ENCODE data around the gene CPNE2. TPM values are rescaled to one million over a fixed set of nuclear protein-coding genes. Genes with fewer than 3 reads are reported as not detected.

The CPNE2 gene
- total RNA-seq, 1 donor from 2014 or later, result 13.7 TPM

GRCh38 chr16:57144027-57144426 is 51.6 kb downstream of the CPNE2 start:
- Histone ChIP-seq H3K9me3 (replicated peaks) (no peaks in the 10 kb centered on the region), H3K27ac (replicated peaks) (peak overlapping the region; percentile 81), H3K27me3 (ENCODE audit: low read depth) (no peaks in the 10 kb centered on the region), H3K4me3 (no peak overlapping the region), H3K36me3 (no peaks in the 10 kb centered on the region), H3K4me1 (peaks cover 97% of the 10 kb centered on the region)
- no peak for DNase-seq
- intact Hi-C loops (cut with micrococcal nuclease), result no loop called here
- no peak for TF ChIP-seq CTCF (IDR thresholded peaks at IDR 0.05; ENCODE audit: borderline replicate concordance)

- Histone ChIP-seq H3K9me3 (replicated peaks) (no peaks in the 10 kb centered on the region), H3K27ac (replicated peaks) (peak overlapping the region; percentile 81), H3K27me3 (ENCODE audit: low read depth) (no peaks in the 10 kb centered on the region), H3K4me3 (peak overlapping the region; percentile 32), H3K4me1 (peaks cover 96% of the 10 kb centered on the region), H3K36me3 (no peaks in the 10 kb centered on the region)
- intact Hi-C loops (cut with micrococcal nuclease), result no loop called here
- TF ChIP-seq CTCF (IDR thresholded peaks at IDR 0.05; ENCODE audit: borderline replicate concordance), result no peak
- DNase-seq, result no peak
Measured at GRCh38 chr16:57145046-57146021, 53.0 kb downstream of the CPNE2 start.

- no peaks in the 10 kb centered on the region for H3K9me3 ChIP-seq (replicated peaks)
- no peak overlapping the region for H3K4me3 ChIP-seq
- no peak for DNase-seq
- intact Hi-C loops (cut with micrococcal nuclease), result no loop called here
- no peaks in the 10 kb centered on the region for H3K36me3 ChIP-seq
- H3K4me1 ChIP-seq, result peaks cover 97% of the 10 kb centered on the region
- peak overlapping the region; percentile 81 for H3K27ac ChIP-seq (replicated peaks)
- no peaks in the 10 kb centered on the region for H3K27me3 ChIP-seq (ENCODE audit: low read depth)
- no peak for TF ChIP-seq CTCF (IDR thresholded peaks at IDR 0.05; ENCODE audit: borderline replicate concordance)
Measured at GRCh38 chr16:57146040-57146647, 53.8 kb downstream of the CPNE2 start.

- intact Hi-C loops (cut with micrococcal nuclease), result no loop called here
- Histone ChIP-seq H3K4me1 (peaks cover 97% of the 10 kb centered on the region), H3K27me3 (ENCODE audit: low read depth) (no peaks in the 10 kb centered on the region), H3K4me3 (no peak overlapping the region), H3K27ac (replicated peaks) (peak overlapping the region; percentile 81), H3K36me3 (no peaks in the 10 kb centered on the region), H3K9me3 (replicated peaks) (no peaks in the 10 kb centered on the region)
- DNase-seq, result no peak
- peak; percentile 13 for TF ChIP-seq CTCF (IDR thresholded peaks at IDR 0.05; ENCODE audit: borderline replicate concordance)
Measured at GRCh38 chr16:57146735-57147134, 54.4 kb downstream of the CPNE2 start.

- DNase-seq, result no peak
- H3K27me3 ChIP-seq (ENCODE audit: low read depth), result no peaks in the 10 kb centered on the region
- no peak for TF ChIP-seq CTCF (IDR thresholded peaks at IDR 0.05; ENCODE audit: borderline replicate concordance)
- intact Hi-C loops (cut with micrococcal nuclease), result no loop called here
- peak overlapping the region; percentile 81 for H3K27ac ChIP-seq (replicated peaks)
- no peak overlapping the region for H3K4me3 ChIP-seq
- no peaks in the 10 kb centered on the region for H3K9me3 ChIP-seq (replicated peaks)
- H3K4me1 ChIP-seq, result peaks cover 97% of the 10 kb centered on the region
- peaks cover 8% of the 10 kb centered on the region for H3K36me3 ChIP-seq
Measured at GRCh38 chr16:57147381-57148221, 55.2 kb downstream of the CPNE2 start.
